MCF 10A (cell line): Measurements from ENCODE around the gene SSH2. TPM values are rescaled to one million over a fixed set of nuclear protein-coding genes. Genes with fewer than 3 reads are reported as not detected.

Source experiments
- BruUV-seq: library from RNA; stranded (reverse); fragments of 400-500 nt; replicated peaks from 2 replicates; lab custom pipeline; 2021; lab: Mats Ljungman, UMichigan
- CTCF ChIA-PET: fragments of 300-600 bp; sonication (Branson Sonifier 250); formaldehyde crosslinking; extraction: SDS; loops from one replicate; lab custom pipeline; 2021; ENCODE audit warnings: antibody characterized with exemption, inconsistent platforms; lab: Yijun Ruan, JAX
- POLR2A ChIA-PET: fragments of 300-600, 350-650 bp; sonication (Branson Sonifier 250); formaldehyde crosslinking; extraction: SDS; loops from one replicate; lab custom pipeline; 2020; ENCODE audit warnings: antibody characterized with exemption, inconsistent platforms; lab: Yijun Ruan, JAX
- DNase-seq: peaks from one replicate; pipeline ENCODE4 v3.0.0-alpha.2; 2018; ENCODE audit not compliant: unreplicated experiment
- H3K27ac Mint-ChIP-seq: one replicate; pipeline ENCODE4 v1.8.0; 2022; ENCODE audit warnings: mild to moderate bottlenecking, low read depth, mixed read lengths; ENCODE audit not compliant: unreplicated experiment
- H3K27me3 Mint-ChIP-seq: one replicate; pipeline ENCODE4 v1.8.0; 2022; ENCODE audit warnings: mixed read lengths; ENCODE audit not compliant: insufficient read depth, unreplicated experiment
- H3K36me3 Mint-ChIP-seq: one replicate; pipeline ENCODE4 v1.8.0; 2022; ENCODE audit warnings: mild to moderate bottlenecking, moderate library complexity, mixed read lengths; ENCODE audit not compliant: insufficient read depth, unreplicated experiment
- H3K4me1 Mint-ChIP-seq: one replicate; pipeline ENCODE4 v1.8.0; 2022; ENCODE audit warnings: mixed read lengths; ENCODE audit not compliant: insufficient read depth, unreplicated experiment
- H3K4me3 Mint-ChIP-seq: one replicate; pipeline ENCODE4 v1.8.0; 2022; ENCODE audit warnings: mild to moderate bottlenecking, moderate library complexity, mixed read lengths; ENCODE audit not compliant: unreplicated experiment
- H3K9me3 Mint-ChIP-seq: one replicate; pipeline ENCODE4 v1.8.0; 2022; ENCODE audit warnings: mixed read lengths; ENCODE audit not compliant: unreplicated experiment
- CTCF ChIP-seq: fragments of 200-600 bp; IDR thresholded peaks from one replicate; pipeline ENCODE4 v1.8.0; 2022; ENCODE audit warnings: antibody characterized with exemption, mild to moderate bottlenecking; ENCODE audit not compliant: unreplicated experiment
- intact Hi-C: fragments of 100-400 bp; cut with micrococcal nuclease; formaldehyde crosslinking; loops from 2 replicates; pipeline ENCODE4 v1.14.1; 2022
- total RNA-seq: library from RNA; stranded (reverse); gene quantifications from 2 replicates; pipeline ENCODE4 v1.2.3, GENCODE V29; 2022

The SSH2 gene
- total RNA-seq, 1 experiment from 2014 or later: 21.9 TPM

GRCh38 chr17:29630630-29631193, 299.3 kb downstream of the SSH2 start:
- H3K4me3 Mint-ChIP-seq: no peak overlapping the region
- H3K9me3 Mint-ChIP-seq: no peaks in the 10 kb centered on the region
- intact Hi-C loops: no loop called here
- H3K27ac Mint-ChIP-seq: no peak overlapping the region
- ChIA-PET POLR2A (no interaction called here), CTCF (interaction anchor here (0.6 kb wide), 1 partner anchor 904 kb away, joined by 3 read pairs; no protein-coding TSS in a partner anchor)
- H3K4me1 Mint-ChIP-seq: peaks cover 4% of the 10 kb centered on the region
- no peaks in the 10 kb centered on the region for H3K27me3 Mint-ChIP-seq
- TF ChIP-seq CTCF: no peak
- no TSS peak for BruUV-seq
- H3K36me3 Mint-ChIP-seq: peaks cover 48% of the 10 kb centered on the region
- DNase-seq: no peak

- CTCF ChIA-PET: interaction anchor here (1.0 kb wide), 1 partner anchor 9 kb away, joined by 8 read pairs; no protein-coding TSS in a partner anchor
- POLR2A ChIA-PET: no interaction called here
- intact Hi-C loops: no loop called here
- no peak for DNase-seq
- Mint-ChIP-seq H3K36me3 (peaks cover 42% of the 10 kb centered on the region), H3K4me1 (peaks cover 11% of the 10 kb centered on the region), H3K27ac (no peak overlapping the region), H3K9me3 (no peaks in the 10 kb centered on the region), H3K27me3 (no peaks in the 10 kb centered on the region), H3K4me3 (no peak overlapping the region)
- TF ChIP-seq CTCF: no peak
- no TSS peak for BruUV-seq
Measured at GRCh38 chr17:29629839-29630238, 300.2 kb downstream of the SSH2 start.

GRCh38 chr17:29628644-29629043, 301.4 kb downstream of the SSH2 start:
- intact Hi-C loops: no loop called here
- TF ChIP-seq CTCF: no peak
- Mint-ChIP-seq H3K4me1 (peaks cover 17% of the 10 kb centered on the region), H3K27me3 (no peaks in the 10 kb centered on the region), H3K27ac (no peak overlapping the region), H3K4me3 (no peak overlapping the region), H3K9me3 (no peaks in the 10 kb centered on the region), H3K36me3 (peaks cover 36% of the 10 kb centered on the region)
- no peak for DNase-seq
- CTCF ChIA-PET: interaction anchor here (1.0 to 1.4 kb wide), 2 partner anchors 10 to 11 kb away, joined by 4 to 8 read pairs; no protein-coding TSS in a partner anchor
- no TSS peak for BruUV-seq
- POLR2A ChIA-PET: no interaction called here

- Mint-ChIP-seq H3K4me1 (peaks cover 23% of the 10 kb centered on the region), H3K36me3 (peaks cover 38% of the 10 kb centered on the region), H3K4me3 (no peak overlapping the region), H3K9me3 (no peaks in the 10 kb centered on the region), H3K27ac (no peak overlapping the region), H3K27me3 (no peaks in the 10 kb centered on the region)
- intact Hi-C loops: no loop called here
- no TSS peak for BruUV-seq
- TF ChIP-seq CTCF: no peak
- ChIA-PET CTCF (interaction anchor here (1.4 kb wide), 1 partner anchor 10 kb away, joined by 4 read pairs; no protein-coding TSS in a partner anchor), POLR2A (interaction anchor here (2.2 kb wide), 1 partner anchor 11 kb away, joined by 7 read pairs; no protein-coding TSS in a partner anchor)
- no peak for DNase-seq
Measured at GRCh38 chr17:29627951-29628350, 302.1 kb downstream of the SSH2 start.
